ENCODE data around the gene SLC9A3. TPM values are rescaled to one million over a fixed set of nuclear protein-coding genes. Genes with fewer than 3 reads are reported as not detected.

The SLC9A3 gene
- total RNA-seq, 6 experiments from 2014 or later = 0.63 to 1.00 (median 0.74) TPM

GRCh38 chr5:431711-432050 lies 92.6 kb downstream of the SLC9A3 start:
- peaks cover 39% of the 10 kb centered on the region for H3K36me3 Mint-ChIP-seq (ENCODE audit: low read depth)
- peak overlapping the region; percentile 18; the same call in 1 of the 2 replicates for H3K4me3 Mint-ChIP-seq
- H3K4me1 Mint-ChIP-seq (ENCODE audit: low read depth) = peaks cover 30% of the 10 kb centered on the region
- H3K9me3 Mint-ChIP-seq = peaks cover 2% of the 10 kb centered on the region; the same call in 1 of the 2 replicates
- no peak for TF ChIP-seq CTCF (IDR thresholded peaks at IDR 0.05)
- DNase-seq = no peak
- H3K27ac Mint-ChIP-seq = peak overlapping the region; percentile 46
- H3K27me3 Mint-ChIP-seq (ENCODE audit: insufficient read depth) = peaks cover 30% of the 10 kb centered on the region

DNA sequence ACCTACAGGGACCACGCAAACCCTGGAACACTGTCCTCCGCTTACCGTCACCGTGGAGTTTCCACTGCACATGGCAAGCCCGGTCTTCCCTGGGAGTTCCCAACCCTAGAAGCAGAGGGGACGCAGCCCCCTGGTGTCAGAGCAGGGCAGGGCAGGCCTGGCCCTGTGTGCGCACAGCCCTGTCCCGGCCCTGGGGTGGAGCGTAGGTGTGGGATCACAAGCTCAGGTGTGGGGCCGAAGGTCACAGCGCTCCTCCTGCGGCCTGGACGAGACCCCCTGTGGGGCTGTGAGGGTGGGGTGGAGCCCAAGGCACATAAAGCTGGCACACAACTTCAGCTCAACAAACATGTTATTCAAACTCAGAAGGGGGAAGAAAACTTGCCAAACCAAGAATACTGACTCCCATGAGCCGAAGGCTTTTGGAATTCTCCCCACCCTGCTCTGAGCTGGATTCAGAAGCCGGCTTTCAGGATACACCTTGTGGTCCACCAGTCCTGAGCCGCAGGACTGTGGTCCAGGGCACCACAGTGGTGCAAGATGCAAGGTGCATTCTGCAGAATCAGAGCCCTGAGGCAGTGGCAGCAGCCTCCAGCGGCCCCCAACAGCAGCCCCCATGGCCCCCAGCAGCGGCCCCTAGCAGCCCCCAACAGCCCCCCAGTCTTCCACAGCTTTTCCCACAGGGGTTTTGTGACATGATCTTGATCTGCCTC lies 93.1 kb downstream of the SLC9A3 start:
- H3K4me1 Mint-ChIP-seq (ENCODE audit: low read depth) = peaks cover 30% of the 10 kb centered on the region
- H3K36me3 Mint-ChIP-seq (ENCODE audit: low read depth) = peaks cover 44% of the 10 kb centered on the region
- peak; percentile 80 for TF ChIP-seq CTCF (IDR thresholded peaks at IDR 0.05)
- peak overlapping the region; percentile 46; the same call in 1 of the 2 replicates for H3K27ac Mint-ChIP-seq
- peaks cover 28% of the 10 kb centered on the region for H3K27me3 Mint-ChIP-seq (ENCODE audit: insufficient read depth)
- DNase-seq = no peak
- peak overlapping the region; percentile 18; the same call in 1 of the 2 replicates for H3K4me3 Mint-ChIP-seq
- peaks cover 8% of the 10 kb centered on the region; the same call in 1 of the 2 replicates for H3K9me3 Mint-ChIP-seq

- no peak for DNase-seq
- H3K36me3 Mint-ChIP-seq (ENCODE audit: low read depth) = peaks cover 49% of the 10 kb centered on the region
- H3K27ac Mint-ChIP-seq = peak overlapping the region; percentile 90
Measured at GRCh38 chr5:430214-430925, 93.9 kb downstream of the SLC9A3 start.

DNA sequence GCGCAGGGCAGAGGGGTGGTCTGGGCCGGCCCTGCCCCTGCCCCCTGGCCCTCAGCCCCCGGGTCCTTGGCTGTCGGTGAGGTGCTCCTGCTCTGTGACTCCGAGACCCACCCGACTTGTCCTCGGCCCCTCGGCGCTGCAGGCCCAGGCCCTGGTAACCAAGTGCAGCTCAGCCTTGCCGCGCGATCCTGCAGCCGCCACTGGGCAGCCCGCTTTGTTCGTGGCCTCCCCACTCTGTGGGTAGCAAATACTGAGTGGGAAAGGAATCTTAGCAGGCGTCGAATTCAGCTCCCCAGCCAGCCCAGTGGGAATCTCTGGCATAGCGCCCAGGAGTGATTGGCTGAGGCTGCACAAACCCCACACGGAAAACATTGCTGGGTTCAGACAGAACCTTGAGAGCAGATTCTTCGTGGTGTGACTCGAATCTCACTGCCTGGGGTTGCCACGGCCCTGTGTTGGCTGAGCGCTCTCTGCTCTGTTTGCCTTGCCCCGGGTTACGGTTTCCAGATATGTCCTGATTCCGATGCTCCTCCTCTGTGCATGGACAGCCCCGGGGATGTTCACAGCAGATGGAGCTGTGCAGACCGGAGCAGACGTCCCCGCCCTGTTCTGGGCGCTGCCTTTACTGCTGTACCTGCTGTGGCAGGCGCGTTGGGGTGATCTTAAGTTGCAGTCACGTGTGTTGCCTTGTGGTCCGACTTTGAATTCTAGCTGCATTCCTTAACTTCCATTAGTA lies 94.6 kb downstream of the SLC9A3 start:
- Mint-ChIP-seq H3K27me3 (ENCODE audit: insufficient read depth) (peaks cover 26% of the 10 kb centered on the region), H3K4me3 (peak overlapping the region; percentile 38), H3K9me3 (peaks cover 10% of the 10 kb centered on the region; the same call in 1 of the 2 replicates), H3K36me3 (ENCODE audit: low read depth) (peaks cover 53% of the 10 kb centered on the region), H3K27ac (peak overlapping the region; percentile 90), H3K4me1 (ENCODE audit: low read depth) (peaks cover 42% of the 10 kb centered on the region)
- DNase-seq = peak; percentile 69
- no peak for TF ChIP-seq CTCF (IDR thresholded peaks at IDR 0.05)

More at GRCh38 chr5:430214-430925, 93.9 kb downstream of the SLC9A3 start:
- Mint-ChIP-seq H3K27me3 (ENCODE audit: insufficient read depth) (peaks cover 26% of the 10 kb centered on the region), H3K4me3 (peak overlapping the region; percentile 38), H3K9me3 (peaks cover 10% of the 10 kb centered on the region; the same call in 1 of the 2 replicates), H3K4me1 (ENCODE audit: low read depth) (peaks cover 36% of the 10 kb centered on the region)
- TF ChIP-seq CTCF (IDR thresholded peaks at IDR 0.05) = no peak

GRCh38 chr5:428754-429452 lies 95.3 kb downstream of the SLC9A3 start:
- peaks cover 49% of the 10 kb centered on the region for H3K4me1 Mint-ChIP-seq (ENCODE audit: low read depth)
- peaks cover 10% of the 10 kb centered on the region; the same call in 1 of the 2 replicates for H3K9me3 Mint-ChIP-seq
- no peak overlapping the region for H3K4me3 Mint-ChIP-seq
- H3K27ac Mint-ChIP-seq = peak overlapping the region; percentile 40
- DNase-seq = no peak
- TF ChIP-seq CTCF (IDR thresholded peaks at IDR 0.05) = no peak
- peaks cover 59% of the 10 kb centered on the region for H3K36me3 Mint-ChIP-seq (ENCODE audit: low read depth)
- H3K27me3 Mint-ChIP-seq (ENCODE audit: insufficient read depth) = peaks cover 30% of the 10 kb centered on the region
